Stimulated activated CD4-positive, alpha-beta T cell treated with anti-CD3 and anti-CD28 coated beads, Interleukin-15, amount 100 ng/mL, for 1 hour (primary cell): Measurements from ENCODE around the gene ADSL.

Experiments used
- DNase-seq, 2 donors: peaks; one replicate each; pipeline ENCODE4 v3.0.0-alpha.2; 2020; ENCODE audit warnings: low read depth in 1 of 2, low spot score in 1 of 2

Gene ADSL

DNA sequence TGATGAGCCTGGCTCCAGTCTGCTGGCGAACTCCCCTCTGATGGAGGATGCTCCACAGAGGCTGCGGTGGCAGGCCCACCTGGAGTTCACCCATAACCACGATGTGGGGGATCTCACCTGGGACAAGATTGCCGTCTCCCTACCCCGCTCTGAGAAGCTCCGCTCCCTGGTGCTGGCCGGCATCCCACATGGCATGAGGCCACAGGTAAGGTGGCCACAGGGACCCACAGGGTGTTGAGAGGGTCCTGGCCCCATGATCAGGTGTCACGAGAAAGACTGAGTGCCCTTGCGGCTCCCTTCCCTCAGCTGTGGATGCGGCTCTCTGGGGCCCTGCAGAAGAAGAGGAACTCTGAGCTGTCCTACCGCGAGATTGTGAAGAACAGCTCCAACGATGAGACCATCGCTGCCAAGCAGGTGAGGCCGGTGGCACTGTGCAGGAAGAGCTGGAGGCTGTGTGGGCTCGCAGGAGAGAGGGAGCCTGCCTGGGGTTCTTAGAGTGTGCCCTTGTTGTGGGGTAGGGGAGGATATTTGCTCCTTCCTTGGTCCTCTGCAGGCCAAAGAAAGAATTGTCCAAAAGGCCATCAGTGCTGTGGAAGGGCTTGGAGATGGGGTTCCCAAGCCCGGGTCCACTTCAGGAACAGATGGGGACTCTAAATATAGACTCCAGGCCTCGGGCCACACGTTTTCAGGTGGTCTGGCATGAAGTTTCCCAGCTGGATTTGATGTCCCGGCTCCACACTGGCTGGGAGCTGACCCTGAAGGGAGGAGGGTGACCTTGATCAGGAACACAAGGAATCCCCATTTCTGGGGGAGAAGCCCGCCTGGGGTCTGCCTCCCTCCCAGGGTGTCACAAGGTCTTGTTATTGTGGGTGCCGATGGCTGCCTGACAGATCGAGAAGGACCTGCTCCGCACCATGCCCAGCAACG lies 58.2 kb downstream of the ADSL start:
- no peak for DNase-seq

DNA sequence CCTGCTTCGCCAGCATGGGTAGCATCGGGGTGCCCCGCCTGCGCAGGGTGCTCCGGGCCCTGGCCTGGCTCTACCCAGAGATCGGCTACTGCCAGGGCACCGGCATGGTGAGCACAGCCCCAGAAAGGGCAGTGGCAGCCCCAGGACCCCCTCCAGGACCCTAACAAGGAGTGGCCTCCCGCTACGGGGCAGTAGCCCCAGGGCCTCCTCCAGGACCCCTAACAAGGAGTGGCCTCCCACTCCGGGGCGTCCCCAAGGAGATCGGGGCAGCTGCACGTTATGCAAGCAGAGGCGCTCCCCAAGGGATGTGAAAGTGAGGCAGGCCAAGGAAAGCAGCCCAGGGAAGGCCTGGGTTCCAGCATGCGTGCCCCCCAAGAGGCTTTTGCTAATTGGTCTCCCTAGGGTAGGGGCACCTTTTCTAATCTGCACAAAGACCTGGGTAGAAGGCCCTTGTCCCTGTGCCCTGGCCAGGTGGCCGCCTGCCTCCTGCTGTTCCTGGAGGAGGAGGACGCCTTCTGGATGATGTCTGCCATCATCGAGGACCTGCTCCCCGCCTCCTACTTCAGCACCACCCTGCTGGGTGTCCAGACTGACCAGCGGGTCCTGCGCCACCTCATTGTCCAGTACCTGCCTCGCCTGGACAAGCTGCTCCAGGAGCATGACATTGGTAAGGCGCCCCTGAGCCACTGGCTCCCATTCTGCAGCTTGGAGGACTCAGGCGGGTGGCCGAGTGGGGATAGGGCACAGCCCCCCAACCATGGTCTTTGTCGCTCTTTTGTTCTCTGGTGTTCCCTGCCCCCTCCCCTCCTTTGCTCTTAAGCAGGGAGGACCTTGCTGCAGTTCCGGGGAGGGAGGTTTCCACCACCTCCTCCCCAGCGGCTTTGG lies 59.1 kb downstream of the ADSL start:
- DNase-seq: no peak

DNA sequence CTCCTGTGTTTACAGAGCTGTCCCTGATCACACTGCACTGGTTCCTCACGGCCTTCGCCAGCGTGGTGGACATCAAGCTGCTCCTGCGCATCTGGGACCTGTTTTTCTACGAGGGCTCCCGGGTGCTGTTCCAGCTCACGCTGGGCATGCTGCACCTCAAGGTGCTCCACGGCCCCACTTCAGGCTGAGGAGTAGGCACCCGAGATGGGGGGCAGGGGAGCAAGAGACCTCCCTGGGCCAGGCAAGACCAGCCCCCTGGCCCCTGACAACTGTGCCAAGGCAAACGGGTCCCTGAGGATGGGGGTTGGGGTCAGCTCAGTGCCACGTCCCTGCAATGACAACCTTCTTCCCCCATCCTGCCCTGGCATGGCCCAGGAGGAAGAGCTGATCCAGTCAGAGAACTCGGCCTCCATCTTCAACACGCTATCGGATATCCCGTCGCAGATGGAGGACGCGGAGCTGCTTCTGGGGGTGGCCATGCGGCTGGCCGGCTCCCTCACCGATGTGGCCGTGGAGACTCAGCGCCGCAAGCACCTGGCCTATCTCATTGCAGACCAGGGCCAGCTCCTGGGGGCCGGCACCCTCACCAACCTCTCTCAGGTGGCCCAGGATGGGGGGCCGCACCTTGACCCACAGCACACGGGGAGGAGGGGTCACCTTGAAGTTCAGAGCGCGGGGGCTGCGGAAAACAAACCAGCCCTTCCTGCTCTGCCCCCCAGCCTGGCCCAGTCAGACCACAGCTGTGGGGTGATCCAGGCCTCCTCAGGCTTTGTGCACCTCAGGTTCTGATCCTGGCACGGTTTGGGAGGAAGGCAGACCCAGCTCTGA lies 60.0 kb downstream of the ADSL start:
- DNase-seq: no peak

DNA sequence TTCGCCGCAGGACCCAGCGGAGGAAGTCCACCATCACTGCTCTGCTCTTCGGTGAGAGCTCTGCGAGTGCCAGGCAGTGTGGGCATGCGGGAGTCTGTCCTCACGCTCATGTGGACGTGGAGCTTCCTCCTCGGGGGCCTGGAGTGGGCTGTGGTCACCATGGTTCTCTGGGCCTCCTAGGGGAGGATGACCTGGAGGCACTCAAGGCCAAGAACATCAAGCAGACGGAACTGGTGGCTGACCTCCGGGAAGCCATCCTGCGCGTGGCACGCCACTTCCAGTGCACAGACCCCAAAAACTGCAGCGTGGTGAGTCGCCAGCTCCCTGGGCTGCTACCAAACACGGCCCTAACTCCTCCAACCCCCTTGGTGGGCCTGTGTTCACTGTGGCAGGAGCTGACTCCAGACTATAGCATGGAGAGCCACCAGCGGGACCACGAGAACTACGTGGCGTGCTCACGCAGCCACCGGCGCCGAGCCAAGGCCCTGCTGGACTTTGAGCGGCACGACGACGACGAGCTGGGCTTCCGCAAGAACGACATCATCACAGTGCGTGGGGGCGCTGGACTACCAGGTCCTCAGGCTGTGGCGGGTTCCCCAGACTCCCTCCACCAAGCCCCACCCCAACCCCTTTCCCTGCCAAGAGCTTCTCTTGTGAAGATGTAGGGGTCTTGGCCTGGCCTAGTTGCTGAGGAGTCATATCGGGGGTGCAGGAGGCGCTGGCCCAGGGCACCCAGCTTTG lies 60.9 kb downstream of the ADSL start:
- DNase-seq: no peak

DNA sequence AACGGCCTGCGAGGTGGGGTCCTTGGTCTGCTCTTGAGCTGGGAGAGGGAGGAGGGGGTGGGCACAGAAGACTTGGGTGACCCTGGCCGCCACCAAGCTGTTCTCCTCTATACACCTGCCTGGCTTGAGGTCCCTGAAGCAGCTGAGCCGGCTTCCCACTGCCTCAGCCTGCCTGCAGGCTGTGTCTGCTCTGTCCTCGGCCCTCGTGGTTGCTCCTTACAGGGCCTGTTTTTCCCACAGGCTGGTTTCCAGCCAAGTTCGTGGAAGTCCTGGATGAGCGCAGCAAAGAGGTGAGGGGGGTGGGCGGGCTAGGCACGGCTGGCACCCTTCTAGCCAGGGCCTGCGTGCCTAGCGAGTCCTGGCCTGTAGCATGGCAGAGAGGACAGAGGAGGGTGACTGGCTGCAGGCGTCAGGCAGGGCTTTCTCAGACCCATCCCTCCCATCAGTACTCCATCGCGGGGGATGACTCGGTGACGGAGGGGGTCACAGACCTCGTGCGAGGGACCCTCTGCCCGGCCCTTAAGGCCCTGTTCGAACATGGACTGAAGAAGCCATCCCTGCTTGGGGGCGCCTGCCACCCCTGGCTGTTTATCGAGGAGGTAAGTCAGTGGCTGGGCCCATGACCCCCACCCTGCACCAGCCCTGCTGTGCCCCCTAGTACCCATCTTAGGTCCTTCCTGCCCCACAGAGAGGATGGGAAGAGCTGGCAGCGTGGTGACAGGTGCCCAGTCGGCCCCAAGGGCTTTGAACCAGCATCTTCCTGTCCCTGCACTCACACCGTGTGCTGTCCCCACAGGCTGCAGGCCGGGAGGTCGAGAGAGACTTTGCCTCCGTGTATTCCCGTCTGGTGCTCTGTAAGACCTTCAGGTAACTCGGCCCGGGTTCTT lies 61.8 kb downstream of the ADSL start:
- DNase-seq: no peak

DNA sequence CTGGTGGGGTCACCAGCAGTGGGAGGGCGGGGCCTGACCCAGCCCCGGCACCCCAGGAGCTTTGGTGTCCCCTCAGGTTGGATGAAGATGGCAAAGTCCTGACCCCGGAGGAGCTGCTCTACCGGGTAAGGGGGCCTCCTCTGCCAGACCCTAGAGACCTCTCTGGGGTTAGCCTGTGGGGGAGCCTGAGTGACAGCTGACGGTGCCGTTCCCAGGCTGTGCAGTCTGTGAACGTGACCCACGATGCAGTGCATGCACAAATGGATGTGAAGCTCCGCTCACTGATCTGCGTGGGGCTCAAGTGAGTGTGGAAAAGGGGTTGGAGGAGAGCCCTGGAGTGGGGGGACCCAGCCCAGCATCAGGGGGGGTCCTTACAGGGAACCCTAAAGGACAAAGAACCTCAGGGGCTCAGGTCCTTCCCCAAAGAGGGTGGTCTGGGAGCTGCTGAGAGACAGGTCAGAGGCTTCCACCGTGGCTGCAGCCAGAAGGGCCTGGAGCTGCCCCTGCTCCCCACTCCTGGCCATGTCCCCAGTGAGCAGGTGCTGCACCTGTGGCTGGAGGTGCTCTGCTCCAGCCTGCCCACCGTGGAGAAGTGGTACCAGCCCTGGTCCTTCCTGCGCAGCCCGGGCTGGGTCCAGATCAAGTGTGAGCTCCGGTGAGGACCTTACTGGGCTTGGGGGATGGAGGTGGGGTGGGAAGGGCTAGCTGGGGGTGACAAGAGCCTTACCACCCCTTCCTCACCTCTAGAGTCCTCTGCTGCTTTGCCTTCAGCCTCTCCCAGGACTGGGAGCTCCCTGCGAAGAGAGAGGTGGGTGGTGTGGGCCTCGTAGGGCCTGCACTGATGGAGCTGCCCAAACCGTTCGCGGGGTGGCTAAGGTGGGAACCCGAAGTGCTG lies 62.7 kb downstream of the ADSL start:
- DNase-seq: no peak

DNA sequence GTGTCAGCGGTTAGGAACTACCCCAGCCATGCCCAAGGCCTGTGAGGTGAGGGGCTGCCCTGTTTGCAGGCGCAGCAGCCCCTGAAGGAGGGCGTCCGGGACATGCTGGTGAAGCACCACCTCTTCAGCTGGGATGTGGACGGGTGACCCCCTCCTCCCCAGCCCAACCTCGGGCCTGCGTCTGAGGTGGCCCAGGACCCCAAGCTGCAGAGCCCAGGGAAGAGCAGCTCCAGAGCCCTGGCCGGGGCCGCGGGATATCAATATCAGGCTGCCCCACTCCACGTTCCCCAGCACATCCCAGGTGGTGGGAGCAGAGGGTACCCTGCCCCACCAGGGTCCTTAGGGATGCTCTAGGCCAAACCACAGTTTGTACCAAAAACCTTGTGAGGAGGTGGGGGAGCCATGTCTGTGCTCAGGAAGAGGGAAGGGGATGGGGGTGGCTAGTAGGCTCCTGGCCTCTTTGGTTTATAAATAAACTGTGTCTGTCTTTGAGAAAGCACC lies 63.4 kb downstream of the ADSL start:
- DNase-seq: no peak

DNA sequence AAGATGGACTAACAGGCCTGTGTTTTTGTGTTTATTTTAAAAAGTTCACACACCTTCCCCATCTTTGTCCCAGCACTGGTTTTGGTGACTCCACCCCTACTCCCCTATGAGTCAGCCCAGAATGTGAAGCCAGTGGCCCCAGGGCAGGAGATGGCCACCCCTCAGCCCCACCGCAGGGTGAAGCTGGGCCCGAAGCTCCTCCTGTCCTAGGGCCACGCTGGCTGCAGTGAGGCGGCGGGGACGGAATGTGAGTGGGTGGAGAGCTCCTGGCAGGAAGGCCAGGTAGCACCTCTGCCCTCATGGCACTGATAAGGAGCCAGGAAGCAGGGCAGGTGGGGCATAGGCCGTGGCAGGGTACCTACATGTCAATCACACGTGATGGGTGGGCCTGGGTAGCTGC lies 64.0 kb downstream of the ADSL start:
- DNase-seq: no peak

DNA sequence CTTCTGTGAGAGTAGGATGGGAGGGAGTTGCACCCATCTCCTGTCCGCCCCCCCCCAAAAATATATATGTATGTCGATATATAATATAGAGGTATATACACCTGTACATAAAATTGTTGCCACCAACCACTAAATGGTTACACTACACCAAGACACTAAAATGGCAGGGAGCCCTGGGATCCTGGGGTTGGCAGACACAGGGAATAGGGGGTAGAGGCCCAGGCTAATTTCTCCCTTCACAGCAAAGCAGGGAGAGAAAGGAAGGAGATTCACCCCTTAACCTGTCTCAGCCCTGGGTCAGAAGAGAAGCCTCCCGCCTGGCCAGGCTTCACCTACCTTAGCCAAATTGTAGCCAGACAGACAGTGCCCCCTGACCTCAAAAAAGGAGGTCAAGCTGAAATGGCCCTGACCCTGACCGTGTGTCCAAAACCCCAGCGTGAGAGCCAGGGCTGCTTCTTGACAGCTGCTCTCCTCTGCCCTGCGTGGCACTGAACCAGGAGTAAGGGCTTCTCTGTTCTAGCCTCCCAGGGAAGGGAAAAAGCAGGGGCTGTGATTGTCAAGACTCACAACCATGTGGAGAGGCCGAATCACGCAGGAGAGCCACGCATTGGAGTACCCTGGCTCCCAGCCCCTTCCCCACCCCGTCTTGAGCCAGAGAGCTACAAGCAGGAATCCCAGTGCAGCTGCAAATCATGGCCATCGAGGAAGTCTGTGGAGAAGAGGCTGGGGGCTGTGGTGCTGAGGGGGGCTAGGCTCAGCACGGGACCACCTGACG lies 64.6 kb downstream of the ADSL start:
- no peak for DNase-seq

DNA sequence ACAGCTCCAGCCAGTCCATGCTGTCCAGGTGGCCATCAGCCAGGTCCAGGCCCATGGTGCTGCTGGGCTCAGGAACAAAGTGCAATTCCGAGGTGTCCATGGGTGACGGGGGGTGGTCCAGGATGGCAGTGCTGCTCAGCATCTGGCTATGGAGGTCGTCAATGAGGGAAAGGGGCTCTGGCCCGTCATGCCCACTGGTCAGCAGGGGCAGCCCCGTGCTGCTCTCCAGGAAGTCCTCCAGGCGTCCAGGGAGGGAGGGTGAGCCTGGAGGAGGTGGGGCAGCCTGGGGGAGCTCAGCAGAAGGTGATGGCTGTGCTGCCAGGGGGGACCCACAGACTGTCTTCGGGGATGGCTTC lies 65.2 kb downstream of the ADSL start:
- no peak for DNase-seq

DNA sequence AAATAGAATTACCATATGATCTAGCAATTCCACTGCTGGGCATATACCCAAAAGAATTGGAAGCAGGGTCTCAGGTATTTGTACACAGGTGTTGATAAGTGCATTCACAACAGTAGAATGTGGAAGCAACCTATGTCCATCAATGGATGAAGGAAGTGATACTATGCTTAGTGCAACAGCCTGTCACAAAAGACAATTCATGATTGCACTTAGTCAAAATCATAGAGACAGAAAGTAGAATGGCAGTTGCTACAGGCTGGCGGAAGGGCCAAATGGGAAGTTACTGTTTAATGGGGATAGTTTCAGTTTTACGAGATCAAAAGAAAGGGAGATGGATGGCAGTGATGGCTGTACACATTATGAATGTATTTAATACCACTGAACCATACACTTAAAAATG lies 66.1 kb downstream of the ADSL start:
- no peak for DNase-seq

DNA sequence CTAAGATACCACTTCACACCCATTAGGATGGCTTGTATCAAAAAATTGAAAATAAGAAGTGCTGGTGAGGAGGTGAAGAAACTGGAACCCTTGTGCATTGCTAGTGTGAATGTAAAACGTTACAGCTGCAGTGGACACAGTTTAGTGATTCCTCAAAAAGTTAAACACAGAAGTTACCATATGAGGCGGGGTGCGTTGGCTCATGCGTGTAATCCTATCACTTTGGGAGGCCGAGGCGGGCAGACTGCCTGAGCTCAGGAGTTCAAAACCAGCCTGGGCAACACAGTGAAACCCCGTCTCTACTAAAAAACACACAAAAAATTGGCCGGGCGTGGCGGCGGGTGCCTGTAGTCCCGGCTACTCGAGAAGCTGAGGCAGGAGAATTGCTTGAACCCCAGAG lies 67.6 kb downstream of the ADSL start:
- DNase-seq: no peak

DNA sequence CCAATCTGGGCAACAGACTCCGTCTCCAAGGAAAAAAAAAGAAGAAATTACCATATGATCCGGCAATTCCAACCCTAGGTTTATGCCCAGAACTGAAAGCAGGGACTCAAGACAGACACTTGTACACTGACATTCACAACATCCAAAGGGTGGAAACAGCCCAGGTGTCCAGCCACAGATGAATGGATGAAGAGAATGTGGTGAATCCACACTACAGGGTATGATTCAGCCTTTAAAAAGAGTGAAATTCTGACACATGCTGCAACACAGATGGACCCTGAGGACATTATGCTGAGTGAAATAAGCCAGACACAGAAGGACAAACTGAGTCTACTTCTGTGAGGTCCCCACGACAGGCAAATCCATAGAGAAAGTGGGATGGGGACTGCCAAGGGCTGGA lies 68.0 kb downstream of the ADSL start:
- DNase-seq: no peak

DNA sequence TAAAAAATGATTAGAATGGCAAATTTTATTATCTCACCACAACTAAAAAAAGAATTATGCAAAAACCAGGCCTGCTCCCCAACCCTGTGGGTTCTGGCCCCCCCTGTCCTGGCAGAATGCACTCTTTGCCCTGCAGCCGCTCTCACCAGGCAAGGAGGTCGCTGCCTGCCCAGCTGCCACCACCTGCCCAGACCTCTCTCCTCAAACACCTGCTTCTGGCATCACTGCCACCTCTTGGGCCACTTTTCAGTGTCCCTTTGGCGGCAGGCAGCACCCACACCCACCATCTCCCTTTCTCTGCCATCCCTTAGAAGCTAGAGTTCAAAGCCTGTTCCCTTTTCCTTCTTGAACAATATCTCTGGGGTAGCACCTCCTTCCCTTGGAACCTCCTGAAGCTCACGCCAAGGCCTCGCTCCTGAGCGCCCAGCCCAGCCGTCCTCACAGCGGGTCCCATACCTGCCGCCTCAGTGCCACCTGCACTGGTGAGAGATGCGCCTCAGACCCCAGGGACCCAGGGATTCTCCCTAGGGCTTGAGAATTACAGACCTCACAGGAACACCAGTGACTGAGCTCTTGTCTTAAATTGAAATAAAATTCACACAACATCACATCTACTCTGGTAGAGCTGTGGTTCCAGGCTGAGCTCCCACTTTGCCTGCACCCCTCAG lies 68.7 kb downstream of the ADSL start:
- DNase-seq: no peak

DNA sequence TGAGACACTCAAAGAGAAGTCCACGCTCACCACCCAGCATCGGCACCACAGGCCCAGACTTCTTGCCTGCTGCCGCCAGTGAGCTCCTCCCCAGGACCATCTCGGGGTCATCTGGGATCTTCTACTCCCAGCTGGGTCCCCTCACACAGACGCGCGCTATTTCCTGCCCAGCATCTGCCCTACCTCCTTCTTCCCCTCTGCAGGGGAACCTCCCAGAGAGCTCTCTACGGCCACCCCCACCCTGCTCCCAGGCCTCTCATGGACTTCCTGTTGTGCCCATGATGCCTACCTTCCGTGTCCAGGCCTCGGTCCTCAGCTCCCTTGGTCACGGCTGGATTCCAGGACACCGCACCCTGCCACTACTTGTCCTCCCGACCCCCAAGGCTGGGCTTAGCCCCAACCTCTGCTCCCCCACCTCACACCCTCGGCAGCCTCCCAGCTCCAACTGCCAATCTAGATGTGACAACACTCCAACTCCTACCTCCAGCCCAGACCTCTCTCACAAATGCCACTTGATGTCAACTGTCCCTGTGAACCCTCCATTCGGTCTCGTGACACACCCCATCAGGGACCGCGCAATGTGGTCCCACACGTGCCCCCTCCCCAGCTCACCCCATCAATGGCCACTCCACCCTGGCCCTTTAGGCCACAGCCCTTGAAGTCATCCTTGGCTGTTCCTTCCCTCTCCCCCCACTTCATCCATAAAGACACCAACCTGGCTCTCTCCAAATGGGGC lies 69.4 kb downstream of the ADSL start:
- no peak for DNase-seq

DNA sequence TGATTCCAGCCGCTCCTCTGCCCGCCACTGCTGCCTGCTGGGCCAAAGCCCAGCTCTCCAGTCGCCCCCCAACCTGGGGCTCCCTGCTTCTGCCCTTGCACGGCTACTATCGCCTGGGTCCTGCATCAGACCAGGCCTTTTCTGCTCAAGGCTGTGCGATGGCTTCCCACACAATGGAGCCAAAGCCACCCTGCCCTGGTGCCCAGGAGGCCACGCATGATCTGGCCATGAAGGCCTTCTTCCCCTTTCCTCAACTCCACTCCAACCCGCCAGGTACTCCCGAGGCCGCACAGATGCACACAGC lies 69.9 kb downstream of the ADSL start:
- DNase-seq: no peak

DNA sequence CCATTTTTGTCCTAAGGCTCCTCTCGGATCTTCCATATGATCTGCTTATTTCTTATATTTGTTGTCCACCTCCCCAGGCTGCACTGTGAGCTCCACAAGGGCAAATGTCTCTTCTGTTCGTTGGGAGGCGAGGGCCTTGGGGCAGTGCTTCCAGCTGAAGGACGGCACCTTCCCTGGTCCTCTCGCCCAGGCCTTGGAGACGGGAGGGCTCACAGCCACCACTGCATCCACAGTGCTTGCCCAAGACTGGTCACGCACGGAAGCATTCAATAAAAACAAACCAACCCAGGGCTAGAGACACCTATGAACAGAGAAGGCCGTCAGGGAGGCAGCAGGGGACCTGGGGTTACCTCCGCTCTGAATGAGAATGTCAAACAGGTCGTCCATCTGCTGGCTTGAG lies 70.3 kb downstream of the ADSL start:
- DNase-seq: no peak
